K562 (cell line): ENCODE measurements around the gene PDE11A. TPM values are rescaled to one million over a fixed set of nuclear protein-coding genes. Genes with fewer than 3 reads are reported as not detected.

Source experiments
- HDAC2 ChIP-seq: fragments of 450-650 bp; IDR thresholded peaks from 2 replicates; pipeline ENCODE4 v1.6.1; 2016; ENCODE audit warnings: mild to moderate bottlenecking
- JUN ChIP-seq, 2 experiments: sonication (generic) in 1 of 2; formaldehyde crosslinking in 1 of 2; IDR thresholded peaks; 2 replicates each; pipeline versions ENCODE4 v1.6.1 to v1.8.0; 2012 to 2022; ENCODE audit warnings: borderline replicate concordance in 2 of 2, mild to moderate bottlenecking in 2 of 2, improper control_type of control experiment in 1 of 2, low read depth in 1 of 2, low read length in 1 of 2, missing genetic modification reagents in 1 of 2
- KLF6 ChIP-seq: fragments of 250-450 bp; sonication (Bioruptor Pico); IDR thresholded peaks from 2 replicates; pipeline ENCODE4 v1.4.0; 2020; ENCODE audit warnings: mild to moderate bottlenecking, moderate library complexity, borderline replicate concordance
- MTA3 ChIP-seq: fragments of 450-650 bp; formaldehyde crosslinking; IDR thresholded peaks from 2 replicates; pipeline ENCODE4 v1.6.1; 2017; ENCODE audit warnings: mild to moderate bottlenecking, borderline replicate concordance
- NFE2L1 ChIP-seq: fragments of 450-650 bp; IDR thresholded peaks from 2 replicates; pipeline ENCODE4 v1.6.1; 2016; ENCODE audit warnings: missing genetic modification characterization, low read depth, mild to moderate bottlenecking, missing compliant biosample characterization, moderate library complexity, borderline replicate concordance
- PURB ChIP-seq: sonication (generic); formaldehyde crosslinking; IDR thresholded peaks from 2 replicates; pipeline ENCODE4 v1.9.0; 2021; ENCODE audit warnings: low read depth, mild to moderate bottlenecking, missing genetic modification reagents
- TOE1 ChIP-seq, 2 experiments: fragments of 450-650 bp in 1 of 2; sonication (generic) in 1 of 2; formaldehyde crosslinking in 1 of 2; IDR thresholded peaks; 2 replicates each; pipeline versions ENCODE4 v1.7.1 to v1.8.0; 2016 to 2022; ENCODE audit warnings: borderline replicate concordance in 2 of 2, mild to moderate bottlenecking in 2 of 2, antibody characterized with exemption in 1 of 2, inconsistent platforms in 1 of 2, low read depth in 1 of 2, missing genetic modification reagents in 1 of 2, moderate library complexity in 1 of 2
- ZNF134 ChIP-seq: fragments of 250-450 bp; sonication (Bioruptor Pico); conservative IDR thresholded peaks from 2 replicates; pipeline ENCODE4 v1.4.0; 2020
- ZNF184 ChIP-seq: sonication (generic); formaldehyde crosslinking; IDR thresholded peaks from 2 replicates; pipeline ENCODE4 v1.5.0; 2020; ENCODE audit warnings: missing genetic modification reagents
- ZSCAN32 ChIP-seq: fragments of 450-650 bp; formaldehyde crosslinking; IDR thresholded peaks from 2 replicates; pipeline ENCODE4 v1.4.0; 2020; ENCODE audit warnings: mild to moderate bottlenecking, moderate library complexity
- polyA plus RNA-seq, 8 experiments: library from polyadenylated mRNA; depleted of rRNA in 4 of 8; stranded (reverse) in 5 of 8; unstranded in 3 of 8; fragments of >200 nt; fragmentation: Nextera tagmentation in 2 of 8; fragmentation: Illumina TruSeq in 1 of 8; extraction: Ambion mirVana in 2 of 8; extraction: Trizol in 1 of 8; gene quantifications; 2 replicates each; pipeline versions ENCODE4 v1.2.1 to v1.2.3, GENCODE V29; 2011 to 2014; ENCODE audit warnings: inconsistent platforms in 1 of 8, missing spikeins in 1 of 8
- total RNA-seq, 7 experiments: library from RNA; depleted of rRNA in 6 of 7; stranded (reverse); fragments of >200 nt in 6 of 7; fragmentation: Illumina TruSeq in 2 of 7; extraction: Trizol in 2 of 7; gene quantifications; 2 replicates each; pipeline versions ENCODE4 v1.2.1 to v1.2.3, GENCODE V29; 2011 to 2021; ENCODE audit warnings: low replicate concordance in 1 of 7
- TF ChIP-seq, protein P1 (sequence below): fragments of 450-650 bp; IDR thresholded peaks from one replicate; pipeline ENCODE4 v1.6.1; 2018; ENCODE audit warnings: mild to moderate bottlenecking, moderate library complexity; ENCODE audit not compliant: partially characterized antibody
- TF ChIP-seq, protein P2 (sequence below): fragments of 450-650 bp; IDR thresholded peaks from 2 replicates; pipeline ENCODE4 v1.6.1; 2016; ENCODE audit warnings: mild to moderate bottlenecking, moderate library complexity

Gene PDE11A
- total and polyA plus RNA-seq, 9 of the 15 experiments (the other 6 are each of a cell fraction or from before 2014, with no cell fraction given): 3.2 to 22.1 (median 5.7) TPM

DNA sequence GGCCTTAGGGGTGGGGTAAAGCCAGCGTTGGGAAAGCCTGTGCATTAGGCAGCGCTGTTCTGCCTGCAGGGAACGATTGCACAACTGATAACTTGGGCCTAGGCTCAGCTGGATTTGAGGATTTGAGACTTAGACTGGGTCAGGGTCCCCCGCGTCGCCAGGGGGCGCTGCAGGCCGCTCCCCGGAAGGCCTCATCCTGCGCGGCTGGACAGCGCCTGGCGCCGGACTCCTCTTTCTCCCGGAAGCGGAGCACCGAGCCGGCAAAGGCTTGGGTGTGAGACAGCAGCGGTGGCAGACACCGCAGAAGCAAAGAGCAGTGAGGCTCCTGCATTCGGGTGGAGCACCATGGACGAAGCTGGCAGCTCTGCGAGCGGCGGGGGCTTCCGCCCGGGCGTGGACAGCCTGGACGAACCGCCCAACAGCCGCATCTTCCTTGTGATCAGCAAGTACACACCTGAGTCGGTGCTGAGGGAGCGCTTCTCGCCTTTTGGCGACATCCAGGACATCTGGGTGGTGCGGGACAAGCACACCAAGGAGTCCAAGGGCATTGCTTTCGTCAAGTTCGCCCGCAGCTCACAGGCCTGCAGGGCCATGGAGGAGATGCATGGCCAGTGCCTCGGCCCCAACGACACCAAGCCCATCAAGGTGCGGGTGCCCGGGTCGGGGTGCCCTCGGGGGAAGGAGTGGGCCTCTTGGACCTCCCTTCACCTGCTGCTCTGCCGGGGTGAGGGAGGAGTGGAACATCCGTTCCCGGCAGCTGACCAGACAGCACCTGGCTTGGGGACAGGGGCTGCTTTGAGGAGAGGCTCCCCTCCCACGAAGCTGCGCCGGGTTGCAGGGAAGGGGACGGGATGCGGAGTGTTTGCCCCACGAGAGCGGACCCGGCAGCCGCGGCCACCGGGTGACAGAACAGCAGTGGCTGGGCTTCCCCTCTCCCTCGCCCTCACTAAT, 39.9 kb upstream of the PDE11A start, which contains the start of gene RBM45 (continued):
- TF ChIP-seq, protein P1, sequence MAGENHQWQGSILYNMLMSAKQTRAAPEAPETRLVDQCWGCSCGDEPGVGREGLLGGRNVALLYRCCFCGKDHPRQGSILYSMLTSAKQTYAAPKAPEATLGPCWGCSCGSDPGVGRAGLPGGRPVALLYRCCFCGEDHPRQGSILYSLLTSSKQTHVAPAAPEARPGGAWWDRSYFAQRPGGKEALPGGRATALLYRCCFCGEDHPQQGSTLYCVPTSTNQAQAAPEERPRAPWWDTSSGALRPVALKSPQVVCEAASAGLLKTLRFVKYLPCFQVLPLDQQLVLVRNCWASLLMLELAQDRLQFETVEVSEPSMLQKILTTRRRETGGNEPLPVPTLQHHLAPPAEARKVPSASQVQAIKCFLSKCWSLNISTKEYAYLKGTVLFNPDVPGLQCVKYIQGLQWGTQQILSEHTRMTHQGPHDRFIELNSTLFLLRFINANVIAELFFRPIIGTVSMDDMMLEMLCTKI: no peak
- TF ChIP-seq, protein P2, sequence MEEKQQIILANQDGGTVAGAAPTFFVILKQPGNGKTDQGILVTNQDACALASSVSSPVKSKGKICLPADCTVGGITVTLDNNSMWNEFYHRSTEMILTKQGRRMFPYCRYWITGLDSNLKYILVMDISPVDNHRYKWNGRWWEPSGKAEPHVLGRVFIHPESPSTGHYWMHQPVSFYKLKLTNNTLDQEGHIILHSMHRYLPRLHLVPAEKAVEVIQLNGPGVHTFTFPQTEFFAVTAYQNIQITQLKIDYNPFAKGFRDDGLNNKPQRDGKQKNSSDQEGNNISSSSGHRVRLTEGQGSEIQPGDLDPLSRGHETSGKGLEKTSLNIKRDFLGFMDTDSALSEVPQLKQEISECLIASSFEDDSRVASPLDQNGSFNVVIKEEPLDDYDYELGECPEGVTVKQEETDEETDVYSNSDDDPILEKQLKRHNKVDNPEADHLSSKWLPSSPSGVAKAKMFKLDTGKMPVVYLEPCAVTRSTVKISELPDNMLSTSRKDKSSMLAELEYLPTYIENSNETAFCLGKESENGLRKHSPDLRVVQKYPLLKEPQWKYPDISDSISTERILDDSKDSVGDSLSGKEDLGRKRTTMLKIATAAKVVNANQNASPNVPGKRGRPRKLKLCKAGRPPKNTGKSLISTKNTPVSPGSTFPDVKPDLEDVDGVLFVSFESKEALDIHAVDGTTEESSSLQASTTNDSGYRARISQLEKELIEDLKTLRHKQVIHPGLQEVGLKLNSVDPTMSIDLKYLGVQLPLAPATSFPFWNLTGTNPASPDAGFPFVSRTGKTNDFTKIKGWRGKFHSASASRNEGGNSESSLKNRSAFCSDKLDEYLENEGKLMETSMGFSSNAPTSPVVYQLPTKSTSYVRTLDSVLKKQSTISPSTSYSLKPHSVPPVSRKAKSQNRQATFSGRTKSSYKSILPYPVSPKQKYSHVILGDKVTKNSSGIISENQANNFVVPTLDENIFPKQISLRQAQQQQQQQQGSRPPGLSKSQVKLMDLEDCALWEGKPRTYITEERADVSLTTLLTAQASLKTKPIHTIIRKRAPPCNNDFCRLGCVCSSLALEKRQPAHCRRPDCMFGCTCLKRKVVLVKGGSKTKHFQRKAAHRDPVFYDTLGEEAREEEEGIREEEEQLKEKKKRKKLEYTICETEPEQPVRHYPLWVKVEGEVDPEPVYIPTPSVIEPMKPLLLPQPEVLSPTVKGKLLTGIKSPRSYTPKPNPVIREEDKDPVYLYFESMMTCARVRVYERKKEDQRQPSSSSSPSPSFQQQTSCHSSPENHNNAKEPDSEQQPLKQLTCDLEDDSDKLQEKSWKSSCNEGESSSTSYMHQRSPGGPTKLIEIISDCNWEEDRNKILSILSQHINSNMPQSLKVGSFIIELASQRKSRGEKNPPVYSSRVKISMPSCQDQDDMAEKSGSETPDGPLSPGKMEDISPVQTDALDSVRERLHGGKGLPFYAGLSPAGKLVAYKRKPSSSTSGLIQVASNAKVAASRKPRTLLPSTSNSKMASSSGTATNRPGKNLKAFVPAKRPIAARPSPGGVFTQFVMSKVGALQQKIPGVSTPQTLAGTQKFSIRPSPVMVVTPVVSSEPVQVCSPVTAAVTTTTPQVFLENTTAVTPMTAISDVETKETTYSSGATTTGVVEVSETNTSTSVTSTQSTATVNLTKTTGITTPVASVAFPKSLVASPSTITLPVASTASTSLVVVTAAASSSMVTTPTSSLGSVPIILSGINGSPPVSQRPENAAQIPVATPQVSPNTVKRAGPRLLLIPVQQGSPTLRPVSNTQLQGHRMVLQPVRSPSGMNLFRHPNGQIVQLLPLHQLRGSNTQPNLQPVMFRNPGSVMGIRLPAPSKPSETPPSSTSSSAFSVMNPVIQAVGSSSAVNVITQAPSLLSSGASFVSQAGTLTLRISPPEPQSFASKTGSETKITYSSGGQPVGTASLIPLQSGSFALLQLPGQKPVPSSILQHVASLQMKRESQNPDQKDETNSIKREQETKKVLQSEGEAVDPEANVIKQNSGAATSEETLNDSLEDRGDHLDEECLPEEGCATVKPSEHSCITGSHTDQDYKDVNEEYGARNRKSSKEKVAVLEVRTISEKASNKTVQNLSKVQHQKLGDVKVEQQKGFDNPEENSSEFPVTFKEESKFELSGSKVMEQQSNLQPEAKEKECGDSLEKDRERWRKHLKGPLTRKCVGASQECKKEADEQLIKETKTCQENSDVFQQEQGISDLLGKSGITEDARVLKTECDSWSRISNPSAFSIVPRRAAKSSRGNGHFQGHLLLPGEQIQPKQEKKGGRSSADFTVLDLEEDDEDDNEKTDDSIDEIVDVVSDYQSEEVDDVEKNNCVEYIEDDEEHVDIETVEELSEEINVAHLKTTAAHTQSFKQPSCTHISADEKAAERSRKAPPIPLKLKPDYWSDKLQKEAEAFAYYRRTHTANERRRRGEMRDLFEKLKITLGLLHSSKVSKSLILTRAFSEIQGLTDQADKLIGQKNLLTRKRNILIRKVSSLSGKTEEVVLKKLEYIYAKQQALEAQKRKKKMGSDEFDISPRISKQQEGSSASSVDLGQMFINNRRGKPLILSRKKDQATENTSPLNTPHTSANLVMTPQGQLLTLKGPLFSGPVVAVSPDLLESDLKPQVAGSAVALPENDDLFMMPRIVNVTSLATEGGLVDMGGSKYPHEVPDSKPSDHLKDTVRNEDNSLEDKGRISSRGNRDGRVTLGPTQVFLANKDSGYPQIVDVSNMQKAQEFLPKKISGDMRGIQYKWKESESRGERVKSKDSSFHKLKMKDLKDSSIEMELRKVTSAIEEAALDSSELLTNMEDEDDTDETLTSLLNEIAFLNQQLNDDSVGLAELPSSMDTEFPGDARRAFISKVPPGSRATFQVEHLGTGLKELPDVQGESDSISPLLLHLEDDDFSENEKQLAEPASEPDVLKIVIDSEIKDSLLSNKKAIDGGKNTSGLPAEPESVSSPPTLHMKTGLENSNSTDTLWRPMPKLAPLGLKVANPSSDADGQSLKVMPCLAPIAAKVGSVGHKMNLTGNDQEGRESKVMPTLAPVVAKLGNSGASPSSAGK: peak; percentile 42; the same call in 1 of the 2 replicates
- TF ChIP-seq ZSCAN32 (0 out of 2 replicates have a peak, but pooled peaks have one; percentile 12), PURB (no peak), KLF6 (no peak; the same call in 1 of the 2 replicates), NFE2L1 (no peak), ZNF134 (CRISPR knock-in tag) (peak; percentile 54; the same call in 1 of the 2 replicates), JUN (IDR thresholded peaks at IDR 0.05; ENCODE audit: borderline replicate concordance, low read depth, low read length) (peak; percentile 32; the same call in 1 of the 2 replicates), JUN (CRISPR knock-in tag; IDR thresholded peaks at IDR 0.05; ENCODE audit: borderline replicate concordance) (no peak), HDAC2 (0 out of 2 replicates have a peak, but pooled peaks have one; percentile 41), TOE1 (IDR thresholded peaks at IDR 0.05; ENCODE audit: borderline replicate concordance) (peak; percentile 78), TOE1 (CRISPR knock-in tag; IDR thresholded peaks at IDR 0.05; ENCODE audit: borderline replicate concordance, low read depth) (no peak), MTA3 (peak; percentile 93), ZNF184 (CRISPR knock-in tag) (no peak)
